ENCODE results near the gene PLEKHG3.

DNA sequence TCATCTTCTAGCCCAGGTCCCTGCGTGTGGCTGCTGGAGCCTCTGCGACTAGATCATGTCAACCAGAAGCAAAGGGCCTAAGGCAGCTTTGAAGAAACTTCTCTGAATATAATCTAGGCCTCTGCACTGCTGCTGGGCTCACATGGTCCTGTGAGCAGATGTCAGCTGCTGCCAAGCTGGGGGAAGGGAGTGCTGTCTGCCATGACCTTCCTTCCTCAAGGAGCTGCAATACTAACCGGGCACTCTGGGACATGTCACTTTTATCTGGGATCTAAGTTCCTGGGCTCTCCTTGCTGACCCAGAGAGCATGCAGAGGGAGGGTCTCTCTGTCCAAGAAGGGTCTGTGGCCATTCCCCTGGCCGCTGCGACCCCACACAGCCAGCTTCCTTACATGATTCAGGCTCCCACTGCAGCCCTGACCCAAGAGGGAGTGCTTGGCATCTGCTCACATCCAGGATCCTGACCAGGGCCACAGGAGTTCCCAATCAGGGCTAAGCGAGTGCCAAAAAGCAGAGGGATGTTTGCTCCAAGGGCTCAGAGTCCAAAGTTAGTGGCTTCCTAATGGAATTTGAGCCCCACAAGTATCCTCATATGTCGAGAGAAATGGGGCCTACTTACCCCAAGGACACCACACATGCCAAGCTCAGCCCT, 74.0 kb downstream of the PLEKHG3 start:
- TF ChIP-seq SUZ12 (IDR thresholded peaks at IDR 0.05; ENCODE audit: extremely low read depth, insufficient read depth, insufficient read length) (no peak), YY1 (IDR thresholded peaks at IDR 0.05; ENCODE audit: insufficient read depth, insufficient read length) (no peak), ZNF274 (IDR thresholded peaks at IDR 0.05; ENCODE audit: low read depth, low read length) (no peak)
